ENCODE results near the gene SEMA5B. TPM values are rescaled to one million over a fixed set of nuclear protein-coding genes. Genes with fewer than 3 reads are reported as not detected.
A peak's percentile ranks its signal among the peaks of the same experiment; 100 is the strongest.

SEMA5B gene
- total RNA-seq, 1 donor from 2014 or later = under 0.01 TPM

GRCh38 chr3:122945230-122945629, 82.3 kb downstream of the SEMA5B start:
- no peak for DNase-seq (ENCODE audit: low read depth in 2 of 2)

DNA sequence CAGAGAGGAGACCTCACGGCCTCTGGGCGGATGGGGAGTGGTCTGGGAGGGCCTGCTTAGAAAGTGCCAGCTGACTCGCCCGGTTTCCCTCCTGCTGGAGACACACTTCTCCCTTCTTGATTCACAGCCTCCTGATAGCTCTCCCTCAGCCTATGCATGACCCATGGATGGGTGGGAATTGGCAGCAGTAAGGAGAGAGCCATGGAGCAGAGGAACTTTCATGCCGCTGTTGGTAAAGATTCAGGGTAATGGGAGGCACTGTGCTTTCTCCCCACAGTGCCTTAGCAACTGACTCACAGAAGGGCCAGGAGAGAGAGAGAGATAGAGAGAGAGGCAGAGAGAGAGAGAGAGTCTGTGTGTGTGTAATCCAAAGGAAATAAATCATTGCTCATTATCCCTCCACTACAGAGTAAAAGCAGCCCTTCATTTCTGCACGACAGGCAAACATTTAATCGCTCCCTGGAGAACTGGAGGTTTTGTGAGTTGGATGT, 82.8 kb downstream of the SEMA5B start:
- DNase-seq (ENCODE audit: low read depth in 2 of 2) = no peak

DNA sequence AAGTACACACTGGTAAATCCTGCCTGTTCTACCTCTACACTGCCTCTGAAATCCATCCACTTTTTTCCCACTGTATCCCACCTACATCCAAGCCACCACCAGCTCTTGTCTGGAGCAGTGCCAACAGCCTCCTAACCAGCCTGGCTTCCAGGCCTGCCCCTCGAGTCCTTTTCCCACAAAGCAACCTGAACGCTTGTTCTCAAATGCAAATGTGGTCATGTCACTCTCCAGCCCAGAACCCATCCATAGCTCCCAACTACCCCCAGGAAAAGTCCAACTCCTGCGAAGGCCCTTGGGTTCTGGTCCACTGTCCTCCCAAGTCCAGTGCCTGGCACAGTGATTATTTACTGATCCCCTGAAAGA, 83.8 kb downstream of the SEMA5B start:
- DNase-seq (ENCODE audit: low read depth in 2 of 2) = no peak

GRCh38 chr3:122942937-122943827, 84.4 kb downstream of the SEMA5B start:
- DNase-seq (ENCODE audit: low read depth in 2 of 2) = peak; percentile 56 to 83

DNA sequence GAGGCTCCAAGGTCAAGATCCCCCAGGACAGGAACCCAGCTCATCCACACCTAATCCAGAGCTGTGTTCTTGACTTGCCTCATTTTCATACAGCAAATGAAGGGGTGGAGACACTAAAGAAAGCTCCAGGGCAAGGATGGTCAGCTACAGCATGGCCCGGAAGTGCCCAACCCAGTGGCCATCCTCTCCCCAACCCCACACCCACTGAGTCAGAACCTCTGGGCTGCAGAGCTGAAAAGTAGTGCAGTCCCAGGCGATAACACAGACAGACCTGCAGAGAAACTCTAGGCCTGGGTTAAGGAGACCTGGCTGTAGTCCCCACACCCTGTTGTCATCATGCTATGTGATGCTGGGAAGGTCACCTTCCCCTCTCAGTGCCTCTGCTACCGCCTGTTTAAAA, 85.3 kb downstream of the SEMA5B start:
- no peak for DNase-seq (ENCODE audit: low read depth in 2 of 2)

- DNase-seq (ENCODE audit: low read depth in 2 of 2) = peak; percentile 17 to 41
Observed at GRCh38 chr3:122941228-122942206, 86.0 kb downstream of the SEMA5B start.

GRCh38 chr3:122940628-122941086, 86.9 kb downstream of the SEMA5B start:
- DNase-seq (ENCODE audit: low read depth in 2 of 2) = no peak

DNA sequence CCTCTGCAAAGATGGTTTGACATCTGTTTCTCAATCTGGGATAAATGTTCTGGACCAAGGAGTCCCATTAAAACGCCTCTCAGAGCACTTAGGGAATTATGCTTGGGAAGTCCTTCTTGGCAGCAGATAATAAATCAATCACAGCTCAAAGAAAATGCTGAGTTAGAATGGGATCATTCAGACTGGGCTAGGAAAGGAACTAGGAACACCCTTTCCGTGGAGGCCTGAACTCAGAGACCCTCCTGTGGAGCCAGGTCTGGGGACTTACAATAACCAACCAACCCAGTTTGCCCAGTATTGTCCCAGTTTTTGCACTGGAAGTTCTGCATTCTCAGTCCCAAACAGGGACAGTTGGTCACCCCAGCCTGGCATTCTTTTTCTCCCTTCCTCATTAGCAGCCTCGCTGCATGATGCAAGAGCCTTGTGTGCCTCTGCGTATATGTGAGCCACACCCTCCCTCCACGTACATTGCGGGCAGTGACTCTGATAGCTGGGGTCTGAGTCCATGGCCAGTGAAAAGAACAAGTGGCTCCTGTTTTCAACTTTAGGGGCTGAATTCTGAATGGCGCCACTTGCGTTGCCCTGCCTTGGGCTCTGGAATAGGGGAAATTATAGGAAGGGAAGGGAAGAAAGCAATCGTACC, 88.7 kb downstream of the SEMA5B start:
- no peak for DNase-seq (ENCODE audit: low read depth in 2 of 2)

DNA sequence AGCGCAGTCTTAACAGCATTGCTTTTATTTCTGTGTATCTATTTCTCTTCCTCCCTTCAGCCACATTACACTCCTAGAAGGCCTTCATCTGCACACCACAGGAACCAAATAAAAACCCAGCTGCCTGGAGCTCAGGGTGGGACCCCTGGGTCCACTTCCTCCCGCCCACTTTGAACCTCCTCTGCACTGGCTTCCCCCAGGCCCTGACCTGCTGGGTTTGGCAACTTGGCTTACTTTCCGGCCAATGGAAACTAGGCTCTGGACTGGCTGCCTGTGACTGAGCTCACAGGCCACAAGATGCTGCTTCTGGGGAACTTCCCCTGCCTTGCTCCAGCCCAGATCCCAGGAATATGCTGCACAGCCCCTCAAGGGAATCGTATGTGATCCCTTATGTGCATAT, 89.8 kb downstream of the SEMA5B start:
- DNase-seq (ENCODE audit: low read depth in 2 of 2) = no peak

- no peak for DNase-seq (ENCODE audit: low read depth in 2 of 2)
Observed at GRCh38 chr3:122936986-122937385, 90.6 kb downstream of the SEMA5B start.

DNA sequence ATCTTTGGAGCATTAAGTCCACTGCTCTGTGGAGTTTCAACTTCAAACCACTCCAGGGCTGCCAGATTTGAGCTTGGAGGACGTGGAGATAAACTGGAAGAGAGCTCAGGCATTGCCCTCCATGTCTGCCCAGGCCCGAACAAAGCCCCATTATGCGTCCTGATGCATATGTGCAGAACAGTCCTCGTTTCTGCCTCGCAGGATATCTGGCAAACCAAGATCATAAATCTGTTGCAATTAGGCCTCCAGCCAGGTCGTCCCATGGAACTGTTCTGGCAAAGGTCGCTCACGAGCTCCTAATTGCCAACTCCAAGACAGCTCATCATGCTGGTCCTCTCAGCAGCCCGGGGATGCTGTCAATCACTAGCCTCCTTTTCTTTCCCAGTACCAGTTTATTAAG, 91.2 kb downstream of the SEMA5B start:
- DNase-seq (ENCODE audit: low read depth in 2 of 2) = no peak

DNA sequence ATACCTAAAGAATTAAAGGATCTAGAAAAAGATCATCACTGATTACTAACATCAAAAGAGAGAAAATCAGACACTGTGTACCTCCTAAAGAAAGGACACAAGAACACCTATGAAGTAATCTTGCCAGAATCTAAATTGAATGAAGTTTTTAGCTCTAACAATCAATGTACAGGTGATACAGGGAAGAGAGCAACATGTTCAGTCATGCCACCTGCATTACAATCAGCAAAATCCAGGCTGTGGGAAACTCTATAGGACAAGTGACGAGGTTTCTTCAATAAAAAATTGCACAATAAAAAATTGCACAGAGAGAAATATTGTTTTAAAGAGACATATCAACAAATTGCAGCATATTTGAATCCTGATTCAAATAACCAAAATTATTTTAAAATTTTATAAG, 93.3 kb downstream of the SEMA5B start:
- DNase-seq (ENCODE audit: low read depth in 2 of 2) = no peak

DNA sequence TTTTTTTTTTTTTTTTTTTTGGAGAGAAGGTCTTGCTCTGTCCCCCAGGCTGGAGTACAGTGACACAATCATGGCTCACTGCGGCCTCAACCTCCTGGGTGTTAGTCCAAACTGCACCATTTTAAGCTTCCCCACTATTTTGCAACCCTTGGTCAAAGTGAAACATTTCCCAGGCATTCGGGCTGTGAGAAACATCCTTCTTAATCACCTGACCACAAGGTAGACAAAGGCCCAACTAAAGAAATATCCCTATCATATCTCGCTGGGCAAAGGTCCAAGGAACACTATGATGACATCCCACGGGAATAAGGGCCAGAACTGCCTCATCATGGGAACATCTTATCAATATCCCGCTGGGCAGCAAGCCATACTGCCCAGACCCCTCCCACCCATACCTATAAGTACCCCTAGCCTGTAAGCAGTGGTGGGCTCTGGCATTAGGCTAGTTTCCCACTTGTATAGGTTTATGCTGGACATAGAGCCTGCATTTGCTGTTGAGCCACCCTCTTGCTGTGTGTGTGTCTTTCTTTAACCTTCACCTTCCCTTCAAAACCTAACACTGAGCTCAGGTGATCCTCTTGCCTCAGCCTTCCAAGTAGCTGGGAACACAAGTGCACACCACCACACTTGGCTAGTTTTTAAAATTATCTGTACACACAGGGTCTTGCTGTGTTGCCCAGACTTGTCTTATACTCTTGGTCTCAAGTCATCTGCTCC, 95.2 kb downstream of the SEMA5B start:
- DNase-seq (ENCODE audit: low read depth in 2 of 2) = no peak

DNA sequence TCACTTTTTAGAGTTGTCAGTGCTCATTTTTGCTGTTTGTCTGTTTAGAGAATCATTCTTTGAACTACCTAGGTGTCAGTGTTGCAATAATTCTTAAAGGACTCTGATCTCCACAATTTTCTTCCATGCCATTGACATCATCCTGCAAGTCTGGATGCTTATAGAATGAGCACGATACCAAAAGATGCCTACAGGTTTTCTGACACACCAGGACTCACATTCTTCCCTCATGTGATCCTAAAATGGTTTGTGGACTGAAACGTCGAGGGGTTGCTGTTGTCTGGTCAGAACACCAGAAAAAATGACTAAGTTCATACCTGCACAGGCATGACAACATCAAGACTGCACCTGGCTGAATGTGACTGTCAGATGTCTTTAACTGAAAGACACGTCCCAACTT, 95.9 kb downstream of the SEMA5B start:
- no peak for DNase-seq (ENCODE audit: low read depth in 2 of 2)

GRCh38 chr3:122930063-122930997, 97.2 kb downstream of the SEMA5B start:
- DNase-seq (ENCODE audit: low read depth in 2 of 2) = no peak

DNA sequence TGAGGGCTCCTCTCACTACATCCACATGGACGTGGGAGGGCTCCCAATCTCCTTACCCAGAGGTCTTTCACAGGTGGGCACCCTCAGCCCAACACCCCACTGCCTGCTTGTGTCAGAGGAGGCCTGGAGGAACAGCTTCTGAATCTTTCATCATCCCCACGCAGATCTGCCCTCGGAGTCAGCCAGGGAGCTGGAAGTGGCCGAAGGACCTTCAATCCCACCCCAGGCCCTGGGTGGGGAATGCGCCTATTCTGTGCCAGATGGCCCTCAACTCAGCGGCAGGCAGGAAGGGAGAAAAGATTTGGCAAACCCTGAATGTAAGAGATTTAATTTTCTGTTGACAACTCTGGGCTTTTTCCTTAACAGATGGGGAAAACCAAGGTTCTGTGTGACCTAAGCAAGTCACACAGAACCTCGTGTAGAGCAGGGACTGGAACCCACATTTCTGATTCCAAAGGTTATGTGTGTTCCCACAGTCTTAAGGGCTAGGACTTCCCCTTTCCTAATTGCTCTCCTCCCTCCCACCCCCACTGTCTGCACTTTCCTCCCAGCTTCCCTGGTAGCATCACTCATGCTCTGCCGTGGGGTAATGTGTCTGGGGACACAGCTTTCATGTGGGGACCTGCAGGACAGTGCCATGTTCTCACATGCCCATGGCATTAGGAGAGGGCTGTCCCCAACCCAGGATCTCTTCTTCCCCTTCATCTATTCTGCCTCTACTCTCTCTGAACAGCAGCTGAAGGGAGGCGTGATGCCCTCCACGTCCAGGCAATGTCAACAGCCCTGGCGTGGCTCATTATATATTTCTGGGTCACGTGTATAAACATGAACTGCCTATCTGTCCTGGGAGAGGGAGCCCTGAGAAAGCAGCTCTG, 98.1 kb downstream of the SEMA5B start:
- DNase-seq (ENCODE audit: low read depth in 2 of 2) = no peak

- no peak for DNase-seq (ENCODE audit: low read depth in 2 of 2)
Observed at GRCh38 chr3:122928396-122929187, 99.0 kb downstream of the SEMA5B start.

DNA sequence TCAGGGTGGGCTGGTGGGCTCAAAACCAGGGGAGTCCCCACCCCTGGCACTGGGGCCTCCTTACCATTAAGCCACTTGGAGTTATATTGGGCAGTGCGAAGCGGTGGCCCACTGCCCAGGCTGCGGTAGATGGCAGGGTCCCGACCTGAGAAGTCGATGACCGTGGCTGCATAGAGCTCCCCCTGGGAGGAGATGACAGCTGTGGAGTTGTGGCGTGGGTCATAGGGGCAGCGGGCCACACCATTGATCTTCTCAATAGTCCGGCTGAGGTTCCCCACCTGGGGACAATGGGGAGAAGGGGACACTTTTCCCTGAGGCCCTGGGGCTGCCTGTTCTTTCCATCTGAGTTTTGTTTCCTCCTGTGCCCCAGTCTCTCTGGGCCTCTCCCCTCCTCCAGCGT, 99.8 kb downstream of the SEMA5B start:
- DNase-seq (ENCODE audit: low read depth in 2 of 2) = no peak

Data from lung microvascular endothelial cell (primary cell).